Measurements from ENCODE around the gene PIM3.

GRCh38 chr22:49975543-49976389 lies 15.2 kb downstream of the PIM3 start:
- no peak for TF ChIP-seq POLR2A (IDR thresholded peaks at IDR 0.05)
- no peak for TF ChIP-seq CTCF (IDR thresholded peaks at IDR 0.05)

Measured in uterus (tissue), 2 donors.